HG03354 (cell line): ENCODE measurements around the gene FBN3.

Experiments used
- ATAC-seq: cut with Tn5 transposase; IDR thresholded peaks from one replicate; pipeline ENCODE4 v1.9.1; 2021; ENCODE audit warnings: mild to moderate bottlenecking; ENCODE audit not compliant: unreplicated experiment, poor library complexity, severe bottlenecking

Gene FBN3

DNA sequence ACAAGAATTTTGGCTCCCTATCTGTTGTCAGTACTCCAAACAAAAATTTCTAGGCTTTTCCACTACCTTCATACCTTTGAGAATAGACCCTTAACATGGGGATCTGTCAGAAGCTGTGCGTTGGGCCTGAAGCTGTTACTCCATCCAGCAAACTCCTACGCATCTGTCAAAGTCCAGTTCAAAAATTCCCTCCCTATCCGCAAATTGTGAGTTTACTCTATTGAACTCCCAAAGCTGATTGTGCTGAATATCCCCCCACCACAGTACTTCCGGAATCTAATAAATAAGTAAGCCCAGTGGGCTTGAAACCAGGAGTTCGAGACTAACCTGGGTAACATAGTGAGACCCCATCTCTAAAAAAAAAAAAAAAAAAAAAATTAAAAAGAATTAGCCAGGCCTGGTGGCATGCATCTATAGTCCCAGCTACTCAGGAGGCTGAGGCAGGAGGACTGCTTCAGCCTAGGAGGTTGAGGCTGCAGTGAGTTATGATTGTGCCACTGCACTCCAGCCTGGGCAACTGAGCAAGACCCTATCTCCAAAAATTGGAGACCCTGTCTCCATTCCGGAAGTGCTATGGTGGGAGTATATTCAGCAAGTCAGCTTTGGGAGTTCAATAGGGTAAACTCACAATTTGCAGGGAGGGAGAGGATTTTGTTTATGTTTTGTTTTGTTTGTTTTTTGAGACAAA is 930 bp upstream of the FBN3 start:
- no peak for ATAC-seq

DNA sequence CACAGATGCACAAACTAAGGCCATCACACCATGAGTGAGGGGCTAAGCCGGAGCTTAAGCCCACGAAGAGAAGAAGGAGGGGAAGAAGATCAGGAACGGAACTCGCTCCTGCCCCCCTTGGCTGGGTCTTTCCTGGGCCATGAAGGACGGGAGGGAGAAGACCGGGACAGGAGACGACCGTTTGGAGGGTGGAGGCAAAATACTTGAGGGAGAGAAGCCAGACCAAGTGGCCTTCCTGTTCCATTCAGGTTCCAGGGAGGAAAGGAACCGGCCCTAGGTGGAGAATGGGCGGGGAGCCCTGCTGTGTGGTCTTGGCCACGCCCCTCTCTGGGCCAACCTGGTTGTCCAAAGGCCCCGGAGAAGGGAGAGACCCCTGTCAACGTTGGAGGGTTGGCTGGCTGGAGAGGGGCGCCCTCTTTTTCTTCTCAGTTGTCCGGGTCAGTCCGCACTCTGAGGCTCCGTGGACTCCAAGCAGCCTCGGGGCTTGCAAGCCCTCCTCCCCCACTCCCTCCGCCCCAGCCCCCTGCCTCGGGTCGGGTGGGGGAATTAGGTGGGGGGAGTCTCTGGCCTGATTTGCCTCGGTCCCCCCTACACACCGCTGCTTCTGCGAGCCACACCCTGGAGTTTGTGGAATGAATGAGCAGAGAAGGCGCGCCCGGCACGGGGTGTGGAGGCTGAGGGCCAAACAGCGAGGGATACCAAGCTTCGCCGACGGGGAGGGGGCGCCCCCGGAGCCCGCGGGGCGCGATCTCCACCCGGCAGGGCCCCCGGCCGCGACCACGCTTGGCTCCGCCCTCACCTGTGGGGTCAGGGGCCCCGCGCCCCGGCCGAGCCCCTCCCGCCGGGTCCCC is 757 bp downstream of the FBN3 start:
- ATAC-seq: no peak

DNA sequence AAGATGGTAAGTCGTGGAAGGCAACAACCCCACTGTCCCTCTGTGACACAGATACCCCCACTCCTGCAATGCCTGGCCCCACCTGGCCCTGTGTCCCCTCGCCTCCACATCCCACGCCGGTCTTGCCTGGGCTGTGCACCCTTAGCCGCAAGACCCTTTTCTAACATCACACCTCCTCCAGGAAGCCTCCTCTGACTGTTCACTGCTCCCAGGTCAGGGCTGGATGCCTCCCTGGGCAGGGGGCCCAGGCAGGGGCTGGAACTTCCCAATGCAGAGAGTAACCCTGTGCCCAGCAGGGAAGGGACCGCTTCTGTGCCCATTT is 1.3 kb downstream of the FBN3 start:
- ATAC-seq: no peak

- ATAC-seq: no peak
Observed at GRCh38 chr19:8147582-8147978, 1.8 kb downstream of the FBN3 start.

DNA sequence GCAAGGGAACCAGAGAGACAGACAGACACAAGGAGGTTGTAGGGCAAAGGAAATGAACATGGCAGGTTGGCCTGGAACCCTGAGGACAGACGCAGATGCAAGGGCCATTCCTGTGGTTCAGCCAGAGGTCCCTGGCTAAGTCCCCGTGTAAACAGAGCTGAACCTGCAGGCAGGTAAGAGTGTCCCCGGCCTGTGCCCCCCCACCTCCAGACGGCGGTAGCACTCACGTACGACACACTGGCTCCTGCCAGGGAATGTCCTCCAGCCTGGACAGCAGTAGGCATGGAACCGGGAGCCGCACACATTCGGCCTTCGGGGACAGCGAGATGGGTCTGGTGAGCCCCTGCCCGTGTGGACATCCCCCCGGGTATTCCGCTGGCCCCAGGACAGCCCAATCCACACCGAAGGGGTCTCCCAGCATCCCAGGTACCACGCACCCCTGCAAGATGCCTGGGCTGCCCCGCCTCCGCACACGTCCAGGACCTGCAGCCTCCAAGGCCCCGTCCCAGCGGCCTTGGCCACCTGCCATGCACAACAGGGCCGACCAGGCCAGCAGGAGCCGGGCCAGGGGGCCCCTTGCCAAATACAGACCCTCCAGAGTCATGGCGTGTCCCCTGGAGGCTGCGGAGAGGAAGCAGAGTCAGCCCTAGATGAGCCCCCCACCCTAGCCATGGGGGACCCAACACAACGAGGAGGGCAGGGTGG is 2.4 kb downstream of the FBN3 start:
- no peak for ATAC-seq

DNA sequence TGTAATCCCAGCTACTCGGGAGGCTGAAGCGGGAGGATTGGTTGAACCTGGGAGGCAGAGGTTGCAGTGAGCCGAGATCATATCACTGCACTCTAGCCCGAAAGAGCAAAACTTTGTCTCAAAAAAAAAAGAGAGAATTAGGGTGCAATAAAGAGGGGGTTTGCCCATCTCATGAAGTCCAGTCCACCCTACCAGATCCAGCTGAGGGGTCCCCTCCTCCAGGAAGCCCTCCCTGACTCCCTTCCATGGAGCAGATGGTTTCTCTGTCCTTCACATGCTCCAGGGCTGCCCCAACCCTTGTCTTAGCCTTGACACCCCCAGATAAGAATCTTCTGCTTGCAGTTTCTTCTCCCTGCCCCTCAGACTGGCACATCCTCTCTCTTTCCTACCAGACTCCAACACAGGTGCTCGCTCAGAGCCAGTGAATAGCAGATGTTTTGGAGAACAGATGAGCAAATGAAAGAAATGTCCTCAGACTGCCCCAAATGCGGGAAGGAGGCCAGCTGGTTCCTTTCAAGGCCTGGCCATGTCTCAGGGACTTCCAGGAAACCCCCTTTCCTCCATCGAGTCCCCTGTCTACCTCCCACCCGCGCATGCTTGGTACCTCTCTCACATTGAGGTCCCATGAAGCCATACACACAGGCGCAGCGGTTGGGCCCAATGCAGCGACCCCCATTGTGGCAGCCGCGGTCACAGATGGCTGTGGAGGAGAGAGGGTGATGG is 5.0 kb downstream of the FBN3 start:
- ATAC-seq: no peak

GRCh38 chr19:8143041-8143440 is 6.4 kb downstream of the FBN3 start:
- no peak for ATAC-seq

- no peak for ATAC-seq
Observed at GRCh38 chr19:8142513-8142900, 6.9 kb downstream of the FBN3 start.

DNA sequence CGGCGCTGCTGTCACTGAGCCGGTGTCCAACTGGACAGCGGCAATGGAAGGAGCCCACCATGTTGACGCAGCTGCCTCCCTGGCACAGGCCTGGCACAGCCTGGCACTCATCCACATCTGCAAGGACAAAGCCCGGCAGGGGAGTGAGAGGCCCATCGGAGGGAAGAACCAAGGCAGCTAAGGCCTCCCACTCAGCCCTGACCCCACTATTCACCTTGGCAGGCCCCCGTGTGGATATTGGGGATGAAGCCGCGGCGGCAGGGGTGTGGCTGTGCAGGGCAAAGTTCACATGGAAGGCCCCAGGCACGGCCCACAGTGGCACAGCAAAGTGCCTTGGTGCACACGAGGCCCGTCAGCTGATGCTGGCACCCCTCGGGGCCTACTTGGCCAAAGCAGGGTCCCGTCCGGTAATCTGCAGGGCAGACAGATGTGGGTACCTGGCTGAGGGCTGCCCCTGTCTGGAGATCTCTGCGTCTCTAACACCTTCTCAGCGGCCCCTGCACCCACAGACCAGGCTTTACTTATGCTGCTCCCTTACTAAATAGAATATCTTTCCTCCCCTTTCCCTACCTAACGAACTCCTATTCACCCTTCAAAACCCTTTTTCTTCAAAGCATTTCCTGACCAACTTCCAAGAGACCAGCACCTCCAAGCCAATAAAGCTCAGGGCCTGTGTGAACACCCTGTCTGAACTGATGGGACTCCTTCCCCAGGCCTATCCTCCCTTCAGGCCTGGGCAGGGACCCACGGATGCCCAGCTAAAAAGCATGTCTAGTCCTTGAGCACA is 7.5 kb downstream of the FBN3 start:
- no peak for ATAC-seq

- no peak for ATAC-seq
Observed at GRCh38 chr19:8138201-8138600, 11.2 kb downstream of the FBN3 start.

GRCh38 chr19:8137425-8137824 is 12.0 kb downstream of the FBN3 start:
- no peak for ATAC-seq

- no peak for ATAC-seq
Observed at GRCh38 chr19:8135946-8136618, 13.3 kb downstream of the FBN3 start.

- ATAC-seq: no peak
Observed at GRCh38 chr19:8132858-8133458, 16.4 kb downstream of the FBN3 start.

GRCh38 chr19:8131517-8131916 is 17.9 kb downstream of the FBN3 start:
- ATAC-seq: no peak

- ATAC-seq: no peak
Observed at GRCh38 chr19:8129061-8129618, 20.3 kb downstream of the FBN3 start.

DNA sequence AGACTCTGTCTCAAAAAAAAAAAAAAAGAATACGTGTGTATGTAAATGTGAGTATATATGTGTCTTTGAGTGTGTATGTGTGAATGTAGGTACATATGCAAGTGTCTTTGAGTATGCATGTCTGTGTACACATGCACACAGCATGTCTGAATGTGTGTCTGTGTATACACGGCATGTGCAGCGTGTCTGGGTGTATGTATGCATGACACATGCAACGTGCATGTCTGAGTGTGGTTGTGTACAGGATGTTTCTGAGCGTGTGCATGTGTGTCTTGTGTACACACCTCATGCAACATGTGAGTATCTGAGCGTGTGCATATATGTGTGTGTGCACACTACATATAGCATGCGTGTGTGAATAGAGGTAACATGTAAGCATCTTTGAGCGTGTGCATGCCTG is 20.8 kb downstream of the FBN3 start:
- no peak for ATAC-seq

DNA sequence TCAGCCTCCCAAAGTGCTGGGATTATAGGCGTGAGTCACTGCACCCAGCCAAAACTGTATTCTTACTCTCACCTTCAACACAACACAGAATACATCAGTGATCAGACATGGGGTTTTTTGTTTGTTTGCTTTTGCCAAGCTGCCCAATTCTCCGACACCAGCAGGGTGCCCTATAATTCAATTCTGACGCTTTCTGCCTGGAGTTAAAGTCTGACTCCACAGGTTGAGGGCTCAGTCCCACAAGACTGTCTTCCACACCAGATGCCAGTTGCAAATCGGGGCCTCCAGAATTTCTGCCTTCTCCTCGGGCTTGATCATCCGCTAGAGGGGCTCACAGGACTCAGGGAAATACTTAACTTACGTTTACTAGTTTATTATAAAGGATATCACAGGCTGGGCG is 22.1 kb downstream of the FBN3 start:
- ATAC-seq: no peak

GRCh38 chr19:8126511-8126910 is 22.9 kb downstream of the FBN3 start:
- no peak for ATAC-seq
